Measurements from ENCODE around the gene LEP.
A peak's percentile ranks its signal among the peaks of the same experiment; 100 is the strongest.

- TF ChIP-seq CTCF (conservative IDR thresholded peaks at IDR 0.05) (peak; percentile 99), ZFX (IDR thresholded peaks at IDR 0.05) (no peak)
Observed at GRCh38 chr7:128209229-128210035, 31.6 kb upstream of the LEP start.

Data from C4-2B (cell line).